ENCODE results near the gene ABHD17A. TPM values are rescaled to one million over a fixed set of nuclear protein-coding genes. Genes with fewer than 3 reads are reported as not detected.
A peak's percentile ranks its signal among the peaks of the same experiment; 100 is the strongest.

ABHD17A gene
- total and polyA plus RNA-seq, 2 of the 8 experiments (the other 6 are each of a cell fraction or from before 2014, with no cell fraction given): 41.2 to 87.4 TPM

GRCh38 chr19:1837625-1838105, 47.6 kb downstream of the ABHD17A start:
- Histone ChIP-seq H3K27ac (ENCODE audit: low read depth, low read length) (no peak overlapping the region), H3K18ac (ENCODE audit: extremely low read depth, low read length) (no peak overlapping the region), H2BK12ac (ENCODE audit: low read depth, low read length) (0 out of 2 replicates have a peak overlapping the region, but pooled peaks have one; percentile 50), H3K9ac (replicated peaks in 1 of 4; ENCODE audit: extremely low read depth in 1 of 4, low read depth in 3 of 4, low read length in 3 of 4) (no peak overlapping the region), H4K20me1 (replicated peaks in 1 of 2; ENCODE audit: control insufficient read depth in 1 of 2, insufficient read depth in 2 of 2, low read length in 2 of 2) (peaks cover 16 to 30% of the 10 kb centered on the region in 2 experiments), H3K79me2 (ENCODE audit: control insufficient read depth in 1 of 2, insufficient read depth in 2 of 2, low read length in 2 of 2) (peaks cover 3 to 63% of the 10 kb centered on the region in 2 experiments; a peak in 3 of 4 replicates), H3K4me2 (ENCODE audit: insufficient read depth in 1 of 2, low read depth in 2 of 2, low read length in 2 of 2) (no peak overlapping the region), H3K14ac (ENCODE audit: insufficient read length) (no peak overlapping the region), H2BK15ac (ENCODE audit: low read length) (no peak overlapping the region), H2BK20ac (ENCODE audit: low read length) (no peak overlapping the region), H3K4me1 (replicated peaks in 1 of 4; ENCODE audit: control insufficient read depth in 3 of 4, insufficient read depth in 4 of 4, low read length in 3 of 4) (0 out of 7 replicates have a peak, but pooled peaks cover 0 to 2% (median 0%) of the 10 kb centered on the region in 4 experiments), H2BK120ac (replicated peaks; ENCODE audit: low read depth, low read length) (no peak overlapping the region), H3K79me1 (ENCODE audit: low read depth, low read length) (peaks cover 26% of the 10 kb centered on the region), H3K4ac (replicated peaks; ENCODE audit: insufficient read length, low read depth, low read length) (no peak overlapping the region), H4K5ac (ENCODE audit: insufficient read length, low read depth, low read length) (no peak overlapping the region), H3K56ac (replicated peaks; ENCODE audit: insufficient read length, low read depth, low read length) (no peak overlapping the region), H3K9me3 (ENCODE audit: insufficient read depth in 2 of 2, low read depth in 1 of 2, low read length in 1 of 2) (no peaks in the 10 kb centered on the region), H2AK5ac (ENCODE audit: low read depth, low read length) (no peak overlapping the region), H2AFZ (ENCODE audit: low read length) (no peak overlapping the region), H4K8ac (ENCODE audit: extremely low read depth, insufficient read depth, low read length) (peak overlapping the region; percentile 46; the same call in 1 of the 2 replicates), H2BK5ac (ENCODE audit: low read depth, low read length) (no peak overlapping the region; the same call in 1 of the 2 replicates), H3K4me3 (ENCODE audit: extremely low read depth in 1 of 4, insufficient read depth in 2 of 4, low read depth in 3 of 4, low read length in 4 of 4) (no peak overlapping the region), H3K23me2 (ENCODE audit: low read depth, low read length) (no peaks in the 10 kb centered on the region), H3K27me3 (replicated peaks in 1 of 4; ENCODE audit: control insufficient read depth in 3 of 4, extremely low read depth in 1 of 4, insufficient read depth in 3 of 4, low read length in 3 of 4) (no peaks in the 10 kb centered on the region), H4K91ac (replicated peaks; ENCODE audit: insufficient read length, low read length) (peak overlapping the region; percentile 8), H3K36me3 (ENCODE audit: control insufficient read depth in 2 of 4, insufficient read depth in 4 of 4, low read length in 3 of 4) (no peaks in the 10 kb centered on the region), H3K23ac (ENCODE audit: insufficient read length) (no peak overlapping the region)
- CTCF ChIA-PET (ENCODE audit: partially characterized antibody): interaction anchor here (0.6 to 14.9 kb wide), 39 partner anchors 9 to 844 kb away, joined by 3 to 228 read pairs (median 3); partner anchors contain the start of gene REXO1
- POLR2A ChIA-PET (ENCODE audit: partially characterized antibody): interaction anchor here (0.6 to 2.4 kb wide), 9 partner anchors 9 to 246 kb away, joined by 3 to 10 read pairs (median 3); partner anchors contain the start of gene TCF3
- FAIRE-seq (no peak), DNase-seq (ENCODE audit: low read depth in 1 of 2, low spot score in 2 of 2) (peak in 1 of 2 experiments; percentile 98)
- 49% methylated on average over 19 of the region's 23 CpGs; no CpG with 5 or more reads in 1 of the 2 experiments for WGBS, 2 experiments (ENCODE audit: extremely low coverage in 1 of 2, insufficient coverage in 1 of 2, insufficient read length in 1 of 2, insufficient replicate concordance in 2 of 2, low coverage in 1 of 2, low lambda C conversion rate in 2 of 2, missing lambda C conversion rate in 1 of 2)
- TF ChIP-seq JUN (IDR thresholded peaks at IDR 0.05; ENCODE audit: low read depth, low read length) (no peak), POLR2AphosphoS5 (IDR thresholded peaks at IDR 0.05; ENCODE audit: low read depth, low read length) (no peak), ASH2L (IDR thresholded peaks at IDR 0.05; ENCODE audit: low read length) (no peak), RAD21 (IDR thresholded peaks at IDR 0.05 in 1 of 2, conservative IDR thresholded peaks at IDR 0.05 in 1 of 2; ENCODE audit: low read depth in 2 of 2, low read length in 2 of 2) (peak; percentile 41 to 62; a peak in 3 of 4 replicates), CTCF (IDR thresholded peaks at IDR 0.05; ENCODE audit: control extremely low read depth in 1 of 3, insufficient read depth in 1 of 3, low read depth in 1 of 3, low read length in 3 of 3) (peak; percentile 89 to 94 (median 91)), SRF (IDR thresholded peaks at IDR 0.05; ENCODE audit: low read depth, low read length) (no peak), YY1 (IDR thresholded peaks at IDR 0.05; ENCODE audit: low read depth, low read length) (peak; percentile 42; the same call in 1 of the 2 replicates)
- TF ChIP-seq, protein P1, sequence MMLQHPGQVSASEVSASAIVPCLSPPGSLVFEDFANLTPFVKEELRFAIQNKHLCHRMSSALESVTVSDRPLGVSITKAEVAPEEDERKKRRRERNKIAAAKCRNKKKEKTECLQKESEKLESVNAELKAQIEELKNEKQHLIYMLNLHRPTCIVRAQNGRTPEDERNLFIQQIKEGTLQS (IDR thresholded peaks at IDR 0.05; ENCODE audit: insufficient read depth, low read depth, low read length): no peak
